GM23338 (cell line): Measurements from ENCODE around the gene PARP12. TPM values are rescaled to one million over a fixed set of nuclear protein-coding genes. Genes with fewer than 3 reads are reported as not detected.

ENCODE experiments used
- ATAC-seq: fragments of 200-7000 bp; cut with Tn5 transposase; 3 replicates; pipeline ENCODE4 v1.9.1; 2020
- DNase-seq: peaks from one replicate; pipeline ENCODE4 v3.0.0-alpha.2; 2015; ENCODE audit warnings: low spot score
- H2AFZ ChIP-seq: fragments of 200-600 bp; sonication (generic); 2 replicates; pipeline ENCODE4 v1.8.0; 2016; ENCODE audit warnings: antibody characterized with exemption, mild to moderate bottlenecking, moderate library complexity
- H3F3A ChIP-seq: fragments of 200-600 bp; sonication (generic); replicated peaks from 2 replicates; pipeline ENCODE4 v1.8.0; 2017; ENCODE audit warnings: antibody characterized with exemption, mixed run types, low read depth
- H3K27ac ChIP-seq: fragments of 200-600 bp; sonication (generic); 2 replicates; pipeline ENCODE4 v1.6.1; 2016; ENCODE audit warnings: low read depth
- H3K27me3 ChIP-seq: fragments of 200-600 bp; sonication (generic); 2 replicates; pipeline ENCODE4 v1.8.0; 2016; ENCODE audit warnings: mild to moderate bottlenecking, mixed run types, moderate library complexity; ENCODE audit not compliant: insufficient read depth
- H3K36me3 ChIP-seq: fragments of 200-600 bp; sonication (generic); 2 replicates; pipeline ENCODE4 v1.8.0; 2016; ENCODE audit warnings: mild to moderate bottlenecking; ENCODE audit not compliant: insufficient read depth
- H3K4me1 ChIP-seq: fragments of 200-600 bp; sonication (generic); 2 replicates; pipeline ENCODE4 v1.8.0; 2016; ENCODE audit warnings: mild to moderate bottlenecking, moderate library complexity; ENCODE audit not compliant: insufficient read depth
- H3K4me2 ChIP-seq: fragments of 200-600 bp; sonication (generic); 2 replicates; pipeline ENCODE4 v1.7.1; 2017; ENCODE audit warnings: mixed run types
- H3K4me3 ChIP-seq: fragments of 200-600 bp; sonication (generic); 2 replicates; pipeline ENCODE4 v1.6.1; 2016; ENCODE audit warnings: mixed run types
- H3K79me2 ChIP-seq: fragments of 200-600 bp; sonication (generic); replicated peaks from 2 replicates; pipeline ENCODE4 v1.8.0; 2017; ENCODE audit warnings: mild to moderate bottlenecking; ENCODE audit not compliant: insufficient read depth
- H3K9me2 ChIP-seq: fragments of 200-600 bp; sonication (generic); 2 replicates; pipeline ENCODE4 v1.8.0; 2017; ENCODE audit not compliant: insufficient read depth
- H4K20me1 ChIP-seq: fragments of 200-600 bp; sonication (generic); replicated peaks from 2 replicates; pipeline ENCODE4 v1.8.0; 2017; ENCODE audit warnings: mild to moderate bottlenecking; ENCODE audit not compliant: insufficient read depth
- H3K27ac Mint-ChIP-seq: 2 replicates; pipeline ENCODE4 v1.8.0; 2020; ENCODE audit warnings: inconsistent platforms, mild to moderate bottlenecking, moderate library complexity, mixed read lengths
- H3K27me3 Mint-ChIP-seq: 3 replicates; pipeline ENCODE4 v1.8.0; 2022; ENCODE audit warnings: low read depth, mild to moderate bottlenecking, moderate library complexity, mixed read lengths, inconsistent platforms; ENCODE audit not compliant: insufficient read depth, poor library complexity
- H3K36me3 Mint-ChIP-seq: 3 replicates; pipeline ENCODE4 v1.8.0; 2021; ENCODE audit warnings: low read depth, mild to moderate bottlenecking, inconsistent platforms, moderate library complexity, mixed read lengths
- H3K4me1 Mint-ChIP-seq: 3 replicates; pipeline ENCODE4 v1.8.0; 2020; ENCODE audit warnings: mild to moderate bottlenecking, inconsistent platforms, mixed read lengths
- H3K4me3 Mint-ChIP-seq: 3 replicates; pipeline ENCODE4 v1.8.0; 2021; ENCODE audit warnings: moderate library complexity, mild to moderate bottlenecking, inconsistent platforms, mixed read lengths
- H3K9me3 Mint-ChIP-seq: 3 replicates; pipeline ENCODE4 v1.8.0; 2020; ENCODE audit warnings: moderate library complexity, mild to moderate bottlenecking, inconsistent platforms, mixed read lengths
- CREB1 ChIP-seq: fragments of 250-450 bp; sonication (Bioruptor Pico); IDR thresholded peaks from 2 replicates; pipeline ENCODE4 v1.5.0; 2020; ENCODE audit warnings: low read depth, mild to moderate bottlenecking, moderate library complexity
- CTCF ChIP-seq, 2 experiments: fragments of 200-600 bp in 1 of 2; sonication (generic) in 1 of 2; conservative IDR thresholded peaks; 2 replicates each; pipeline versions ENCODE4 v1.5.1 to v1.6.1; 2016 to 2017; ENCODE audit warnings: antibody characterized with exemption in 2 of 2, low read depth in 2 of 2, mild to moderate bottlenecking in 2 of 2, moderate library complexity in 1 of 2
- ETS1 ChIP-seq: IDR thresholded peaks from 2 replicates; pipeline ENCODE4 v1.6.1; 2016; ENCODE audit warnings: antibody characterized with exemption
- EZH2 ChIP-seq: fragments of 200-600 bp; sonication (generic); IDR thresholded peaks from one replicate; pipeline ENCODE4 v1.8.0; 2017; ENCODE audit warnings: antibody characterized with exemption, mild to moderate bottlenecking, low read depth; ENCODE audit not compliant: unreplicated experiment
- EZH2phosphoT487 ChIP-seq: fragments of 200-600 bp; sonication (generic); IDR thresholded peaks from one replicate; pipeline ENCODE4 v1.8.1; 2018; ENCODE audit warnings: antibody characterized with exemption; ENCODE audit not compliant: unreplicated experiment
- JUNB ChIP-seq: IDR thresholded peaks from one replicate; pipeline ENCODE4 v1.6.1; 2016; ENCODE audit warnings: antibody characterized with exemption; ENCODE audit not compliant: unreplicated experiment
- NANOG ChIP-seq: IDR thresholded peaks from 2 replicates; pipeline ENCODE4 v1.6.1; 2016; ENCODE audit warnings: antibody characterized with exemption, borderline replicate concordance
- POLR2AphosphoS5 ChIP-seq: IDR thresholded peaks from 2 replicates; pipeline ENCODE4 v1.6.1; 2016; ENCODE audit warnings: antibody characterized with exemption, low read depth
- REST ChIP-seq: IDR thresholded peaks from one replicate; pipeline ENCODE4 v1.6.1; 2018; ENCODE audit warnings: antibody characterized with exemption; ENCODE audit not compliant: unreplicated experiment
- STAT1 ChIP-seq: IDR thresholded peaks from one replicate; pipeline ENCODE4 v1.6.1; 2016; ENCODE audit warnings: antibody characterized with exemption; ENCODE audit not compliant: unreplicated experiment
- ZNF114 ChIP-seq: fragments of 250-450 bp; sonication (Bioruptor Pico); IDR thresholded peaks from 2 replicates; pipeline ENCODE4 v1.5.0; 2020; ENCODE audit warnings: mild to moderate bottlenecking, moderate library complexity
- ZNF331 ChIP-seq: fragments of 250-450 bp; sonication (Bioruptor Pico); IDR thresholded peaks from 2 replicates; pipeline ENCODE4 v1.5.0; 2020; ENCODE audit warnings: low read depth, mild to moderate bottlenecking, moderate library complexity
- ZNF462 ChIP-seq: fragments of 250-450 bp; sonication (Bioruptor Pico); IDR thresholded peaks from 2 replicates; pipeline ENCODE4 v1.5.0; 2020; ENCODE audit warnings: mild to moderate bottlenecking, moderate library complexity
- polyA plus RNA-seq: library from polyadenylated mRNA; unstranded; fragments of >200 nt; fragmentation: Nextera tagmentation; extraction: Ambion mirVana; gene quantifications from 2 replicates; pipeline ENCODE4 v1.2.1, GENCODE V29; 2016
- total RNA-seq: library from RNA; depleted of rRNA; stranded (reverse); fragments of >200 nt; shearing (Covaris generic); gene quantifications from 2 replicates; pipeline ENCODE4 v1.2.3, GENCODE V29; 2014

Gene PARP12
- total and polyA plus RNA-seq, 2 experiments from 2014 or later = 2.7 to 10.3 TPM

- ATAC-seq (no peak), DNase-seq (no peak)
- Histone ChIP-seq H3K4me1 (peaks cover 8% of the 10 kb centered on the region; the same call in 1 of the 2 replicates), H2AFZ (no peak overlapping the region), H3K27me3 (peaks cover 4% of the 10 kb centered on the region; the same call in 1 of the 2 replicates), H3K27ac (no peak overlapping the region), H3K9me2 (no peaks in the 10 kb centered on the region), H4K20me1 (no peaks in the 10 kb centered on the region), H3F3A (no peaks in the 10 kb centered on the region), H3K36me3 (no peaks in the 10 kb centered on the region; the same call in 1 of the 2 replicates), H3K79me2 (no peaks in the 10 kb centered on the region), H3K4me2 (no peak overlapping the region), H3K4me3 (no peak overlapping the region)
- Mint-ChIP-seq H3K27me3 (no peaks in the 10 kb centered on the region), H3K4me3 (no peak overlapping the region), H3K36me3 (peaks cover 9% of the 10 kb centered on the region; the same call in 2 of the 3 replicates), H3K9me3 (peaks cover 17% of the 10 kb centered on the region), H3K27ac (no peak overlapping the region), H3K4me1 (peaks cover 3% of the 10 kb centered on the region; the same call in 1 of the 3 replicates)
- no peak for TF ChIP-seq NANOG
- no peak for TF ChIP-seq ZNF331
- TF ChIP-seq EZH2 = no peak
- TF ChIP-seq STAT1 = no peak
- TF ChIP-seq ZNF462 (CRISPR knock-in tag) = no peak
- TF ChIP-seq JUNB = no peak
- TF ChIP-seq EZH2phosphoT487 = no peak
- no peak for TF ChIP-seq ZNF114 (CRISPR knock-in tag)
- no peak for TF ChIP-seq CTCF (conservative IDR thresholded peaks at IDR 0.05; ENCODE audit: low read depth in 2 of 2)
- no peak for TF ChIP-seq REST
- TF ChIP-seq ETS1 = no peak
- TF ChIP-seq CREB1 (CRISPR knock-in tag) = no peak
- TF ChIP-seq POLR2AphosphoS5 = no peak
These were observed 6.7 kb upstream of the PARP12 start for GRCh38 chr7:140069298-140069949.
